Cerebellar nuclear complex (tissue), 1 donor: Measurements from ENCODE around the gene UTY.

ENCODE experiments used
- DNase-seq, 2 experiments: peaks; one replicate each; lab custom pipeline; 2025; lab: John Stamatoyannopoulos, UW

Gene UTY

GRCh38 chrY:13415556-13415955 is 64.3 kb downstream of the UTY start:
- DNase-seq = no peak

DNA sequence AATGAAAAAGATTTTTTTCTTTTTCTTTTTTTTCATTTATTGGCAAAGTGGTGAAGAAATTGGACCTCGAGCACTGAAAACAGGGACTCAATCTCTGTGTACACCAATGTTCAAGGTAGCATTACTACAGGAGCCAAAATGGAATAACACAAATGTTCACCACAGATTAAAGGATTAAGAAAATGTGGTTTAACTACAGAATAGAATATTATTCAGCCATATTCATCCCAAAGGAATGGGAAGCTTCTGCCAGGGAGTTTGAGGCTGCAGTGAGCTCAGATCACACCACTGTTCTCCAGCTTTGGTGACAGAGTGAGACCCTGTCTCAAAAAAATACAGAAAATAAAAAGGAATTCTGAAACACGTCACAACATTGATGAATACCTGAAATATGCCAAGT is 81.0 kb downstream of the UTY start:
- DNase-seq = no peak

DNA sequence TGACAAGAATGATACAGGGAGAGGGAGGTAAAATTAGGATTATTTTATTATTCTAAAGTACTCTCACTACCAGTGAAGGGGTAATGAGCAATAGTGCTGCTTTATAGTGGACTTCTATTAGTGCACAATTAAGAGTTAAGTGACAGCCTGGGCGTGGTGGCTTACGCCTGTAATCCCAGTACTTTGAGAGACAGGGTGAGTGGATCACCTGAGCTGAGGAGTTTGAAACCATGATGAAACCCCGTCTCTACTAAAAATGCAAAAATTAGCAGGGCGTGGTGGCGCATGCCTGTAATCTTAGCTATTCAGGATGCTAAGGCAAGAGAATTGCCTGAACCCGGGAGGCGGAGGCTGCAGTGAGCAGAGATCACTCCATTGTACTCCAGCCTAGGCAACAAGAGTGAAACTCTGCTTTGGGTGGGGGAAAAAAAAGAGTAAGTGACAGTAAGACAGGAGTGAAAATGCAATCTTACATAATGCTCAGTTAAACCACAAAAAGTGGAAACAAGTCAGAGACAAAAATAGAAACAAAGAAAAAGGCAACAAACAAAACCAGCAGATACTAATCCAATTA is 98.6 kb downstream of the UTY start:
- no peak for DNase-seq

DNA sequence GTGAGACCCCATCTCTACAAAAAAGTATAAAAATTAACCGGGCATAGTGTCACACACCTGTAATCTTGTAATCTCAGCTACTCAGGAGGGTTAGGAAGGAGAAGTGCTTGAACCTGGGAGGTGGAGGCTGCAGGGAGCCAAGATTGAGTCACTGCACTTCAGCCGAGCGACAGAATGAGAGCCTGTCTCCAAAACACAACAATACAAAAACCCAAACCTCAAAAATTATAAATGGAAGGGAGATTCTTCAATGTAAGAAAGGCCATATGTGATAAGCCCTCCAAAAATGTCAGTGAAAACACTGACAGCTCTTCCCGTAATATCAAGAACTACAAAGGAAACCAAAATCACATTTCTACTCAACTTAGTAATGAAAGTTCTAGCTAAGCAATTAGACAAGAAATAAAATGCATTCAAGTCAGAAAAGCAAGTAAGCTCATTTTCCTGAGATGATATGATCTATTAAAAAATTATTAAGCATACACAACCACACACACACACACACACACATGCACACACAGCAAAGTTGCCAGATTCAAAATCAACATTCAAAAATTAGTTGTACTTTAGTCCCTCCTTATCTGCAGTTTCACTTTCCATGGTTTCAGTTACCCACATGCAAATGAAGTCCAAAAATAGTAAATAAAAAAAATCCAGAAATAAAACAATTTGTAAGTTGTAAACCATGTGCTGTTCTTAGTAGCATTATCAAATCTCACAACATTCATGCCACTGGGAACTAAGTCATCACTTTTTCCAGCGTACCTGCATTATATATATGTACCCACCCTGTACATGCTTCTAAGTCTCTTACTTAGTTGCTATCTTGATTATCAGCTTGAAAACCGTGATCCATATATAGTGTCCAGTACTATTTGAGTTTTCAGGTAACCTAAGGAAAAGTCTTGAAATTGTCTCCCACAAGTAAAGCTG is 108.7 kb downstream of the UTY start:
- no peak for DNase-seq

DNA sequence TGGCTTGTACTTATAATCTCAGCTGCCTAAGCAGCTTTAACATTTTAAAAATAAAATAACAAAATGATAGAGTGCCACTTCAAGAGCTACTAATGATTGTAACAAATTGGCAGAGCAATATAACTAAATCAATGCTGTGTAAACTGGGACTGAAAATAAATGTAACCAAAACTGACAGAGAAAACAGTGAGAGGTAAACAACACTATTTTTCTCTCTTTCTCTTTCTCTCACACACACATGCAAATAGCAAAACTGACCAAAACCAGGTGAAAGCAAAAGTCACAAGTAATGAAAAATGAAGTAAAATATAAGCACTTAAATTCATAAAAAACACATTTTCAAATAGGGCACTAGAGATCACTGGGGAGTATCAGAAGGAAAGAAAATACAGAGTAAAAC is 109.6 kb downstream of the UTY start:
- DNase-seq = no peak

DNA sequence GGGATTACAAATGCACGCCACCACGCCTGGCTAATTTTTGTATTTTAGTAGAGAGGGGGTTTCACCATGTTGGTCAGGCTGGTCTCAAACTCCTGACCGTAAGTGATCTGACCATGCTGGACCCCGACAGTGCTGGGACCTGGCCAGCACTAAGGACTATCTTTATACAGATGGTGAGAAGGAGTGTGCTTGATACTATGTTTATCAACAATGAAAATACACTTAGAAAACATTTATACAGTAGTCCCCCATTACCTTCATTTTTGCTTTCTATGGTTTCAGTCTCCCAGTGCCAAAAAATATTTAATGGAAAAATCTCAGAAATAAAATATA is 111.4 kb downstream of the UTY start:
- no peak for DNase-seq

GRCh38 chrY:13363641-13364040 is 116.2 kb downstream of the UTY start:
- no peak for DNase-seq

DNA sequence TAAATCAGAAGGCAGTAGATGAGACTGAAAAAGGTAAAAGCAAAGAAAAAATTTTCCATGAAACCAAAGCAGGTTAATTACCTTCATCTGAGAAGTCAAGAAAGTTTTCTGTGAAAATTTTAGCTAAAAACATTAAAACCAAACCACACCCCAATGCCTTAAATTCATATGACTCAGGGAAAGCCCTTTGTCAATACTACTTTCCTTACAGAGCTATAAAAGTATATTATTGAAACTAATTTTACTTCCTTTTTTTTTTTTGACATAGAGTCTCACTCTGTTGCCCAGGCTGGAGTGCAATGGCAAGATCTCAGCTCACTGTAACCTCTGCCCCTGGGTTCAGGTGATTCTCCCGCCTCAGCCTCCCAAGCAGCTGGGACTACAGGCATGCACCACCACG is 117.2 kb downstream of the UTY start:
- DNase-seq = no peak

DNA sequence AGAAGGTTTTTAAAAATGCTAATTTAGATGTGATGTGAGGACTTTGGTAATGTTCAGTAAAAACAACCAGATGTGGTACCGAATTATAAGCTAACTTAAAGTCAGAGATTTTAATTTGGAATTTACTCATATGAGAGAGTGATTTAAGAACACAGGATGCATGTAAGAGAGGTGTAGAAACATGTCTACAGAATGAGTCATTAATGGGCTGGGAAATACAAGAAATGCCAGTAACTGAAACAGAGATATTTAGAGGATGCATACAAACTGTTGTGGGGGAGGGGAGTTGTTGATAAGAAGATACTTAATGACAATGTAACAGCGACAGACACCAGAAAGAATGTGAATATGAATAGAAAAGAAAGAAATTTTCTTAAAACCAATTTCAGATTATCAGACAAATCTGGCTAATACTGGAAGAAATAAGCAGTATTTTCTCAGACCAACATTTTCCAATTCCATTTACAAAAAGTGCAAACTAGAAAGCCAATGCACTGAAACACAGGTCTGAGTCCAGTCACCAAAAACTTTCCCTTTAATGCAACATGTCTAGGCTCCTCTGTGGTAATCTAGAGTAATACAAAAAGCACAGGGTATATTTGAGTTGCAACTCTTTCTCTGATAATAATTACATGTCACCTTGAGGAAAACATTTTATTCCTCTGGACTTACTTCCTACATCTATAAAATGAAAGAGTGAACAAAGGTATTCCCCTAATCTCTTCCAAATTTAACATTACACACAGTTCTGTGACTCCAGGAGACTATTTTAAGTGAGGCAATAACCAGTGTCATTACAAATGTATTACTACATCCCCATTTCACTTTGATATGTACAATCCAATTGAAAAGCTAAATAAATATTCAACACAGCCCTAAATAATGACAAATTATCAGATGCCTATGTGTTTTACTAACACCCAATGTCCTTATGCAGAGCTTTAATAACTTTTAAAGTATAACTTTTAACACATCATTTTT is 117.9 kb downstream of the UTY start:
- no peak for DNase-seq

DNA sequence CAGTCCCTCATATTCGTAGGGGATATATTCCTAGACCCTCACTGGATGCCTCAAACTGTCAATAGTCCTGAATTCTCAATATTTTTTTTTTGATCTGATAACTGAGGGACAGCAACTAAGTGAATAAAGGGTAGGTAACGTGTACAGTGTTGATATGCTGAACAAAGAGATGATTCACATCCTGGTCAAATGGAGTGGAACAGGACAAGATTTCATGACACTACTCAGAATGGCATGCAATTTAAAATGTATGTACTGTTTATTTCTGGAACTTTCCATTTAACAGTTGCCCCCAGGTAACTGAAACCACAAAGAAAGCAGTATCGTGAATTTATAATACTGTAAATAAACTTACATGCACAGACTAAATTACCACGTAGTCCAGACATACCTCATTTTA is 128.4 kb downstream of the UTY start:
- DNase-seq = no peak

DNA sequence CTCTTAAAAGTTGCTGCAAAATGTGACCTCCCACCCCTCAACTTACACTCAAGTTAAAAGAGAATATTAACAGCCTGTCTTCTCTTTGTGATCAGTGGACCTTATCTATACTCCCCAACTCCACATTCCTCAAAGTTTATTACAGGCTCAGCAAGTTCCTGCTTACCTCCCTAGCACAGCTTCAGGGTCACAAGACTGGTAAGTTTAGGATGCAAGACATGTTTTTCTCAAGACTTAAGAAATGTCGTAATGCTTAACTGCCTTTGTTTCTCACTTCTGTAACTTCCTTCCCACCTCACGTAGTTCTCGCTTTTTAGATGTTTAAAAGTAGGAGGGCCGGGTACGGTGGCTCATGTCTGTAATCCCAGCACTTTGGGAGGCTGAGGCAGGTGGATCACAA is 132.7 kb downstream of the UTY start:
- DNase-seq = no peak

GRCh38 chrY:13345549-13345948 is 134.3 kb downstream of the UTY start:
- DNase-seq = no peak

DNA sequence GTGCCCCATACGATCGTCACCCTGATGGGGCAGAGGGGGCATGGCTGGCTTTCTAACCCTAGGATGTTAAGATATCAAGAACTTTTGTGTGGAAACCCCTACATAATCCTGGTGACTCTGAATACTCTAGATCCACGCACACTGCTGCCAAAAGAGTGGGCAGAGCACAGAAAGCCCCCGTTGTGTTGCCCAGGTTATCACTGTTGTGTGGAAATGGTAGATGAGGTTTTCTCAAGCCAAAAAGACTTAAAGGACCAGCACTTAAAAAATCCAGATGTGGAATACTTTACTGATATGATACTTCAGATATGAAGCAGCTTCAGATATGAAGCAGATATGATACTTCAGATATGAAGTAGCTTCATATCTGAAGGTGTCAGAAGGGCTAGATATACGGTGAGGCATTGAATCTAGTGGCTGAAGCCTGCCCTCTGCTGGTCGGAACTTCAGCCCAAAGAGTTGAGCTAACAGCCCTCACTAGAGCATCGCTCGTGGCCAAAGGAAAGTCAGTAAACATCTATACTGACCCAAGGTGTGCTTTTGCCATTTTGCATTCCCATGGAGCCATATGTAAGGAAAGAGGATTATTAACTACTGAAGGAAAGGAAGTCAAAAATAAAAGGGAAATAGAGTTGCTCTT is 136.4 kb downstream of the UTY start:
- DNase-seq = no peak

DNA sequence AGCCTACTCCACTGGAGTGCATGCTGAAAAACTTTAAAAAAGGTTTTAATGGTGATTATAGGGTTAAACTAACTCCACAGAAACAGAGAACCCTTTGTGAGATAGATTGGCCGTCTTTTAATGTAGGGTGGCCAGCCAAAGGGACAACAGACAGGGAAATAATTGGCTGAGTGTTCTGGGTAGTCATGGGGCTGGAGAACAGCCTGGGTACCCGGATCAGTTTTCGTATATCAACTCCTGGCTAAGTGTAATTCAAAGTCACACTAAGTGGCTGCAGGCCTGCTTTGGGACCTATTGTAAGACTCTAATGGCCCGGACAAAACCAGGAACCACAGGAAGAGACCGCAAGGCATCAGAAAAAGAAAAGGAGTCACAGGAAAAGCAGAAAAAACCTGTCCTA is 139.9 kb downstream of the UTY start:
- no peak for DNase-seq

DNA sequence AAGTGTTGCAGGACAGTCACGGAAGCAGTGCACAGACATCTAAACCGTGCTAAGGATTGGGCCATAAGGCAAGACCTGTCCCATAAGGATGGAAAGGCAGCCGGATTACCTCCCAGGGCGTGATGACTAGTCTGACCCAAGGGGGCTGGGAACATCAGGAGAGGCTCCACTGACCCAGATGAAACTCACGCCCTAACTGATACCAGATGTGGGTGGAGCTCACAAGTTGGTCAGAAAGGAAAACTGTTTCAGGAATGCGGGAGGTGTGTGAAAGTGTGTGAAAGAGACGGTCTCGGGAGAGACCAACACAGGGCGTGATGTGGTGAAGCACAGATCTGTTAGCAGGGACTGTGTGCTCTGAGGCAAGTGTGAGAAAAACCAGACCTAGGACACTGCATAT is 140.5 kb downstream of the UTY start:
- no peak for DNase-seq

- DNase-seq = no peak
These were observed 141.1 kb downstream of the UTY start for GRCh38 chrY:13338711-13339110.

DNA sequence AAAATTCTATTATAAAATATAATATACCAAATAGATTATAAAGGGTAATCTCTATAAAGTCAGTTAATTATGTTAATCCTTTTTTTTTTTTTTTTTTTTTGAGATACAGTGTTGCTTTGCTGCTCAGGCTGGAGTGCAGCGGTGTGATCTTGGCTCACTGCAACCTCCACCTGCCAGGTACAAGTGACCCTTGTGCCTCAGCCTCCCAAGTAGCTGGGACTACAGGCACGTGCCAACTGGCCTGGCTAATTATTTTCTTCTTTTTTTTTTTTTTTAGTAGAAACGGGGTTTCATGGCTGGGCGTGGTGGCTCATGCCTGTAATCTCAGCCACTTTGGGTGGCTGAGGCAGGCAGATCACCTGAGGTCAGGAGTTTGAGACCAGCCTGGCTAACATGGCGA is 141.9 kb downstream of the UTY start:
- DNase-seq = no peak

DNA sequence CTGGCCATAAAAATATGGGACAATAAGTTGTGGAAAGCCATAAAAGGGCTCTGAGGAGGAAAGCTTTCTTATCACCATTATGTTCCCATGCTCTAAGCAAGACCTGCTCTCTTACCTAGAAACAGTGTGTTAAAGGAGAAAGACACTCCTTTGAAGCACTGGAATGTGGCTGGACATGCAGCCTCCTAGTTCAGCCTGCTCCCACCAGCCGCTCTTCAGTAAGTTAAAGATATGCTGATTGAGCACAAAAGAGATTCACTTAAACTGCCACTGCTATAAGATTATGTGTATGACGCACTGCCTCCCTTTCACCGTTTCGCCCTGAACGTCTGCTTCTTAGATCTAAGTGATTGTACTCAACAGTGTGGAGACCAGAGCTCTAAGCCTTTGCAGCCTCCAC is 146.0 kb downstream of the UTY start:
- no peak for DNase-seq

DNA sequence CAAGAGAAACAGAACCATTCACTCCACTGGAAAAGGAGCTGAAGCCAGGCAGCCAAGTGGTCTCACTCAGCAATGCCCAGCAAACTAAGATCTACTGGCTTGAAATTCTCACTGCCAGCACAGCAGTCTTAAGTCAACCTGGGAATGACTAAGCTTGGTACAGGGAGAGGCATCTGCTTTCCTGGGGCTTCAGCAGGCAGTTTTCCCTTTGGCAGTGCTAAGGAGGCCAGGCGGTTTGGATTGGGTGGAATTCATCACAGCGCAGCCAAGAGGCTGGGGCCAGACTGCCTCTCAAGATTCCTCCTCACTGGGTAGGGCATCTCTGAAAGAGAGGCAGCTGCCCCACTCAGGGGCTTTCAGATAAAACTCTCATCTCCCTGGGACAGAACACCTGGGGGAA is 149.2 kb downstream of the UTY start:
- DNase-seq = no peak

DNA sequence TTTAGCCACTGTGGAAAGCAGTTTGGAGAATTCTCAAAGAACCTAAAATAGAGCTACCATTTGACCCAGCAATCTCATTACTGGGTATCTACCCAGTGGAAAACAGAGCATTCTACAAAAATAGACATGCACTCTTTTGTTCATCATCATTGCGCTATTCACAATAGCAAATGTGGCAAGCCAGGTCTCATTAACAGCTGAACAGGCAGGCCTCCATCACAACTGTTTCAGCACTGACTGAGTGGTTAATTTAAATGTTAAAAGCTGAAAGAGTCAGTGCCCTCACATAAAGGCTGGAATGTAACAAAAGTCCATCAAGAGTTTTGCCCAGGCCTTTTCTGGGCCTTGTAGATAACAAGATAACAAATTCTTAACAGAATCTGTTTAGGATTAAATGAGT is 166.9 kb downstream of the UTY start:
- no peak for DNase-seq

DNA sequence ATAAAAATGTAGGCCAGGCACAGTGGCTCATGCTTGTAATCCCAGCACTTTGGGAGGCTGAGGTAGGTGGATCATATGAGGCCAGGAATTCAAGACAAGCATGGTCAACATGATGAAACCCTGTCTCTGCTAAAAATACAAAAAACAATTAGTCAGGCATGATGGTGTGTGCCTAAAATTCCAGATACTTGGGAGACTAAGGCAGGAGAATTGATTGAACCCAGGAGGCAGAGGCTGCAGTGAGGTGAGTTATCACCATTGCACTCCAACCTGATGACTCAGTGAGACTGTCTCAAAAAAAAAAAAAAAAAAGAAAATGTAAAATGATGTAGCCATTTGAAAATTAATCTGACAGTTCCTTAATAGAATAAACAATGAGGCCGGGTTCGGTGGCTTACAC is 171.9 kb downstream of the UTY start:
- no peak for DNase-seq

- DNase-seq = no peak
These were observed 179.0 kb downstream of the UTY start for GRCh38 chrY:13300795-13301194.
